Measurements from ENCODE around the gene SIN3A.

GRCh38 chr15:75403892-75404291, 47.6 kb downstream of the SIN3A start:
- no peak for TF ChIP-seq CTCF (IDR thresholded peaks at IDR 0.05)
- TF ChIP-seq EP300 (IDR thresholded peaks at IDR 0.05), result no peak
